GM23338 (cell line): ENCODE data around the gene SFMBT2.

Experiments
- CREB1 ChIP-seq: fragments of 250-450 bp; sonication (Bioruptor Pico); IDR thresholded peaks from 2 replicates; pipeline ENCODE4 v1.5.0; 2020; ENCODE audit warnings: low read depth, mild to moderate bottlenecking, moderate library complexity
- CTCF ChIP-seq, 2 experiments: fragments of 200-600 bp in 1 of 2; sonication (generic) in 1 of 2; conservative IDR thresholded peaks; 2 replicates each; pipeline versions ENCODE4 v1.5.1 to v1.6.1; 2016 to 2017; ENCODE audit warnings: antibody characterized with exemption in 2 of 2, low read depth in 2 of 2, mild to moderate bottlenecking in 2 of 2, moderate library complexity in 1 of 2
- EZH2phosphoT487 ChIP-seq: fragments of 200-600 bp; sonication (generic); IDR thresholded peaks from one replicate; pipeline ENCODE4 v1.8.1; 2018; ENCODE audit warnings: antibody characterized with exemption; ENCODE audit not compliant: unreplicated experiment
- POLR2AphosphoS5 ChIP-seq: IDR thresholded peaks from 2 replicates; pipeline ENCODE4 v1.6.1; 2016; ENCODE audit warnings: antibody characterized with exemption, low read depth
- STAT1 ChIP-seq: IDR thresholded peaks from one replicate; pipeline ENCODE4 v1.6.1; 2016; ENCODE audit warnings: antibody characterized with exemption; ENCODE audit not compliant: unreplicated experiment

GRCh38 chr10:7248148-7248547 lies 162.7 kb downstream of the SFMBT2 start:
- TF ChIP-seq CTCF (conservative IDR thresholded peaks at IDR 0.05; ENCODE audit: low read depth in 2 of 2) (no peak), STAT1 (no peak), EZH2phosphoT487 (no peak), CREB1 (CRISPR knock-in tag) (no peak), POLR2AphosphoS5 (no peak)
